Loucy (cell line): ENCODE measurements around the gene SLC39A3.

Experiments
- CTCF ChIP-seq: fragments of 200-600 bp; sonication (generic); conservative IDR thresholded peaks from 2 replicates; pipeline ENCODE4 v1.5.1; 2014; ENCODE audit warnings: mild to moderate bottlenecking, antibody characterized with exemption, low read length
- EZH2phosphoT487 ChIP-seq: fragments of 200-600 bp; IDR thresholded peaks from 2 replicates; pipeline ENCODE4 v1.6.1; 2018; ENCODE audit warnings: antibody characterized with exemption, mild to moderate bottlenecking, moderate library complexity, borderline replicate concordance

DNA sequence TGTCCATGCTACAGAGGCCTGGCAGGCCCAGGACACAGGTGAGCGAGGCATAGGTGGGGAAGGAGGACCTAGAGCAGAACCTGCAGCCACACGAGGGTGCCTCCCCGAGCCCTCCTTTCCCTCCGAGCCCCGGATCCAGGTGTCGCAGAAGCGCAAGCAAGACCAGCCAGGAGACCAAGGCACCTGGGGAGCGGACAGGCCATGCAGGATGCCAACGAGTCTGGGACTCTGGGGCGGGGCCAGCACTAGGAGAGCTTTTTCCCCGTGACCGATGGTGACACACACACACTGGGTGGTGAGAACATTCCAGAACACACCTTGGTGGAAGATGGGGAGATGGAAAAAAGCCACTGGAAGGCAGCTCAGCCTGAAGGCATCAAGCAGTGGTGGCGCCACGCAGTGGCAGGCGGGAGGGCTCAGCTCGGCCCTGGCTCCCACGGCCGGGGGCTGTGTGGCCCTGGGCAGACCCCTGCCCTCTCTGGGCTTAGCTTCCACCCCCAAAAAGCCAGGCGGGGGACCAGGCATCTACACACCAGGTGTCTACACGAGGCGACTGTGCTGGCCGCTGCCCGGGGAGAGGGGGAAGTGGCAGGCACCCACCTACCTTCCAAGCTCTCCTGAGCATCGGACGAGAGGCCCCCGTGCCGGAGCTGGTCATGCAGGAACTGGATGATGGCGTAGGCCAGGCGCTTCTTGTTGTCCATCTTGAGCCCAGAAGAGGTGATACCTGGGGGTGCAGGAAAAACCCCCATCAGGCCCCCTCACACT, 28.7 kb upstream of the SLC39A3 start:
- TF ChIP-seq CTCF, result no peak
- no peak for TF ChIP-seq EZH2phosphoT487
